KG1 (cell line): Measurements from ENCODE around the gene NUTM2B.
"Not testable (repeated sequence)": the region's sequence is repeated elsewhere in the genome, so short reads cannot be mapped to it uniquely, and the experiment has no call there.

Experiments
- DNase-seq: peaks from one replicate; lab custom pipeline; 2025; lab: John Stamatoyannopoulos, UW

NUTM2B gene, protein sequence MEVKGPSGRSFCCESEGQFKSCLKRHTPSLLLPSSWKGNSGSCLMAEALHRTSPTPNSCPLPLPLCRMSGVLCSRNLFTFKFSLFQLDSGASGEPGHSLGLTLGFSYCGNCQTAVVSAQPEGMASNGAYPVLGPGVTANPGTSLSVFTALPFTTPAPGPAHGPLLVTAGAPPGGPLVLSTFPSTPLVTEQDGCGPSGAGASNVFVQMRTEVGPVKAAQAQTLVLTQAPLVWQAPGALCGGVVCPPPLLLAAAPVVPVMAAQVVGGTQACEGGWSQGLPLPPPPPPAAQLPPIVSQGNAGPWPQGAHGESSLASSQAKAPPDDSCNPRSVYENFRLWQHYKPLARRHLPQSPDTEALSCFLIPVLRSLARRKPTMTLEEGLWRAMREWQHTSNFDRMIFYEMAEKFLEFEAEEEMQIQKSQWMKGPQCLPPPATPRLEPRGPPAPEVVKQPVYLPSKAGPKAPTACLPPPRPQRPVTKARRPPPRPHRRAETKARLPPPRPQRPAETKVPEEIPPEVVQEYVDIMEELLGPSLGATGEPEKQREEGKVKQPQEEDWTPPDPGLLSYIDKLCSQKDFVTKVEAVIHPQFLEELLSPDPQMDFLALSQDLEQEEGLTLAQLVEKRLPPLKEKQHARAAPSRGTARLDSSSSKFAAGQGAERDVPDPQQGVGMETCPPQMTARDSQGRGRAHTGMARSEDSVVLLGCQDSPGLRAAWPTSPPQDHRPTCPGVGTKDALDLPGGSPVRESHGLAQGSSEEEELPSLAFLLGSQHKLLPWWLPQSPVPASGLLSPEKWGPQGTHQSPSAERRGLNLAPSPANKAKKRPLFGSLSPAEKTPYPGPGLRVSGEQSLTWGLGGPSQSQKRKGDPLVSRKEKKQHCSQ

GRCh38 chr10:79702927-79703326, at the start of gene NUTM2B:
NUTM2B (plus strand) TSS chr10:79703227; CDS start chr10:79703610, 383 bp downstream.
- not testable (repeated sequence) for DNase-seq

- not testable (repeated sequence) for DNase-seq
These were observed 39.7 kb upstream of the NUTM2B start for GRCh38 chr10:79663287-79663686.

- not testable (repeated sequence) for DNase-seq
These were observed 38.3 kb upstream of the NUTM2B start for GRCh38 chr10:79664686-79665085.

- not testable (repeated sequence) for DNase-seq
These were observed 33.7 kb upstream of the NUTM2B start for GRCh38 chr10:79669248-79669788.

- not testable (repeated sequence) for DNase-seq
These were observed 28.1 kb upstream of the NUTM2B start for GRCh38 chr10:79674878-79675277.

GRCh38 chr10:79683026-79683883, 19.8 kb upstream of the NUTM2B start:
- DNase-seq = not testable (repeated sequence)

GRCh38 chr10:79683884-79684720, 18.9 kb upstream of the NUTM2B start:
- DNase-seq = not testable (repeated sequence)

DNA sequence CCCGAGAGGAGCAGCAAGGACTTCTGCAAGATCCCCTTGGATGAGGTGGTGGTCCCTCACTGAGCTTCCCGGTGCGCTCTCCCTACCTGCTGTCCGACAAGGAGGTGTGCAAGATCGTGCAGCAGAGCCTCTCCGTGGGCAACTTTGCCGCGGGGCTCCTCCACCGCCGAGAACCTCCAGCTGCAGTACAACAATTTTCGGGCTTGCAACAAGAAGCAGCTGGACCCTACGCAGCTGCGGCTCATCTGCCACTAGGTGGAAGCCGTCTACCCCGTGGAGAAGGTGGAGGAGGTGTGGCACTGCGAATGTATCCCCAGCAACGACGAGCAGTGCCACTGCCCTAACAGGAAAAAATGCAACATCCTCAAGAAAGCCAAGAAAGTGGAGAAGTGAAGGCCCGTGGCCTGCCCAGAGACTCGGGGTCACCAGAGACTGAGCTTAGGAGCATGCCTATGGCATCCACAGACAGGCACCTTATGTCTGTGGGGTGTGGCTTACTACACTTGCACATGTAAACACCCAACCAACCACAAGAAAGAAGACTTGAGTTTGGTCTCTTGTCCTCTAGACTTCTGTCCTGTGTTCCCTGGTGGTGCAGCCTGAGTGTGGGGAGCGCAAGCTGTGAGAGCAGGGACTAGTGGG, 17.9 kb upstream of the NUTM2B start:
- DNase-seq = not testable (repeated sequence)

- not testable (repeated sequence) for DNase-seq
These were observed 16.4 kb upstream of the NUTM2B start for GRCh38 chr10:79686595-79686994.

- DNase-seq = not testable (repeated sequence)
These were observed 15.4 kb upstream of the NUTM2B start for GRCh38 chr10:79687406-79688150.

GRCh38 chr10:79688798-79689197, 14.2 kb upstream of the NUTM2B start:
- not testable (repeated sequence) for DNase-seq

- DNase-seq = not testable (repeated sequence)
These were observed 6.4 kb upstream of the NUTM2B start for GRCh38 chr10:79696596-79696995.

DNA sequence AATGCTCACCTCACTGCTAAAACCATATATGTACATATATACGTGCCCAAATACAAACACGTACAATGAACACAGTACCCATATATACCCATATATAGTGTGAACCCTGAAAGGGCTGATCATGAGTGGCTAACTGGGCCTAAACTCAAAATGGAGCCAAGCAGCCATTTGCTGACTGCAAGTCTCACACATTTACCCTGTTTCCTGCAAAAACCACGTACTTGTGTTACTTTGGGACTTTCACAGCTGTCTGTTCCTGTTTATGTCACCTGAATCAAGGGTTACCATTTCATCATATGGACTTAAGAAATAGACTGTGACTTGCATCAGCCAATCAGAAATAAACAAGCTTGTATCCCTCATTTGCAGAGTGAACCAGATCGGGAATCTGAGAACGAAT, 5.9 kb upstream of the NUTM2B start:
- not testable (repeated sequence) for DNase-seq

DNA sequence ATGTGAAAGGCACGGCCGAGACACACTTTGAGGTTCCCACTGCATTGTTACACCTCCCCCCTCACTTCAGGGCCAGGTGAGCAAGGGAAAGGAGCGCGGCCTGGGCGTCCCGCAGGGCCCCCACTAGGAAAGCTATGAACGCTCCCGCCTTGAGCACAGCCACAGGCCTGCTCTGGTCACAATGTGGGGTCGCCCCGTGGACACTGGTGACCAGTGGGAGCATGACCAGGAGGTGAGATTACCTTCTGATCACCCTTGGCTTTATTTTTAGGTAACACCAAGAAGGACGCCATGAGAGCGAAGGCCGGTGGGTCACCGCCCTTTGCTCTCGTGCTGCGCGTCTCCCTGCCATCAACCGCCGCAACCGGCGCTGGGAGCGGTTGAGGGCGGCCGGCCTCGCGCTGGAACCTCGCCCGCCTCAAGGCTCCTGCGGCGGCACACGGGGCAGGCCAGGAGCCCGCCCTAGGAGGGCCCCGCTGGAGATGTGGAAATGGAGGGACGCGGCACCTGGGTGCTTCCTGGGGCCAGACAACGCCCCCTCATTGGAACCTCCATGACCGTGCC, 2.6 kb upstream of the NUTM2B start:
- not testable (repeated sequence) for DNase-seq

DNA sequence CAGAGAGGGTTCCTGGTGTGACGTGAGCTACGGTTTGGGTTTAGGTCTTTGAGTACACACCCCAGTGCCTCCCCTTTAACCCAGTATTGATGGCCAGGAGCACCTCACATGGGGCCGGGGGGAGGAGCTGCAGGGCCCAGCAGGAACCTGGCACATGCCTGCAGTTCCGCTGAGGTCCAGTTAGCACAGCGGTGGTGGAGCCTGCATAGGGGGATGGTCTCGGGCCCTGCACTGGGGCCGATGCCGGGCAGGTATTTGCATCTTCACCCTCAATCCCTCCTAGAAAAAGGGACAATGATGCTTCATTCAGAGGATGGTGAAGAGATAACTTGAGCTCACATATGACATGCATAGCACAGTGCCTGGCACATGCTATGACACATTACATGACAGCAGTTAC, 4.0 kb downstream of the NUTM2B start:
- not testable (repeated sequence) for DNase-seq

DNA sequence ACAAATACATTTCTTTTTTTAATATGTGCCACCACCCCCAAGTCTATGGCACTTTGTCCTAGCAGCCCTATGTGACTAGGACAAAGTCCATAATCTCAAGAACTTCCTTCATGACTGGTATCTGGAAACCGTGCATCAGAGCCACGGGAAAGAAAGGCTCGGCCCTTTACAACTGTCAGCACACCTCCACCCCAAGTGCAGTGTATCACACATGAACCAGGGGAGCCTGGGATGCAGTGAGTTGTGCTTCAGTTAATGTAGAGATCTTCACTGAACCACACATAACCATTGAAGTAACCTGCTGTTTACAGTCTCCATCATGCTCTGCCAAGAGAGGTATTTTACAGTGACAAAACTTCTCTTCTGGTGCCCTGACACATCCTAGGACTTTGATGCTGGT, 11.9 kb downstream of the NUTM2B start:
- DNase-seq = not testable (repeated sequence)

DNA sequence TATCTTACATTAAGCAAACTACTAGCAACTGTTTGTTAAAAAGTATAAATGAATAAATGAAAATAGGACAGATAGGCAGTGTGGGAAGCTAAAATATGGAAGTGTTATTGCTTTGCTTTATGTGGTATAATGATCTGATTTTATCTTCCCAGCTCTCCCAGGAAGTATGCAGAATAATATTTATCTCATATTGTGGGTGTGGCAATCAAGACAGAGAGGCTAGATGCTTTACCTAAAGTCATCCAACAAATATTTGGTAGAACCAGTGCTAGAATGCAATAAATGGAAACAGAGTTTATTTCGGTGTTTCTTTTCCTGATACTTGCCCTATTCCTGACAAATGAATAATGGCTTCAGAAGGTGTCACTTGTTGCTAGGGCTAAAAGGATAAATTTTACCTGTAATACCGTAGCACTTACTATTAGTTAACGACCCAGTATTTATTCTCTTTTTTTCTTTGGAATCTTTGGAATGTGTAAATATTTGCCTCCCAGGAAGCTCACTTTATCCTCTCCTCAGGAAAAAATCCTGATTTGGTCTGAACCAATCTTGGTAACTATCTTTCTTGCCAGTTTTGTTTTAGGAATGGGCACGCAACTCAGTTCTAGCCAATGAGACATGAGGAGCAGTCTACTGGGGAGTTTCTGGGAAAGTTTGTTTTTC, 14.0 kb downstream of the NUTM2B start:
- not testable (repeated sequence) for DNase-seq

DNA sequence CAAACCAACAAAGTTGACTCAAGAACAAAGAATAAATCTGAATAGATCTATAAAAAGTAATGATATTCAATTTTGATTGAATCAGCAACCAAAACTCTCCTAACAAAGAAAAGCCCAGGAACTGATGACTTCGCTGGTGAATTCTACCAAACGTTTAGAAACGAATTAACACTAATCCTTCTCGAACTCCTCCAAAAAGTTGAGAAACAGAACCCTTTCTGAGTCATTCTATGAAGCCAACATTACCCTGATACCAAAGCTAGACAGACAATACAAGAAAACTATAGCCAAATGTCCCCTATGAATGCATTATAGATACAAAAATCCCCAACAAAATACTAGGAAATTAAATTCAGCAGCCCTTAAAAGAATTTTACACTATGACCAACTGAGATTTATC, 17.0 kb downstream of the NUTM2B start:
- not testable (repeated sequence) for DNase-seq
